Measurements from ENCODE around the gene RAI1. TPM values are rescaled to one million over a fixed set of nuclear protein-coding genes. Genes with fewer than 3 reads are reported as not detected.
"Not testable (repeated sequence)": the region's sequence is repeated elsewhere in the genome, so short reads cannot be mapped to it uniquely, and the experiment has no call there.

The RAI1 gene
- total and polyA plus RNA-seq, 5 donors from 2014 or later: 0.80 to 11.4 (median 1.1) TPM

DNA sequence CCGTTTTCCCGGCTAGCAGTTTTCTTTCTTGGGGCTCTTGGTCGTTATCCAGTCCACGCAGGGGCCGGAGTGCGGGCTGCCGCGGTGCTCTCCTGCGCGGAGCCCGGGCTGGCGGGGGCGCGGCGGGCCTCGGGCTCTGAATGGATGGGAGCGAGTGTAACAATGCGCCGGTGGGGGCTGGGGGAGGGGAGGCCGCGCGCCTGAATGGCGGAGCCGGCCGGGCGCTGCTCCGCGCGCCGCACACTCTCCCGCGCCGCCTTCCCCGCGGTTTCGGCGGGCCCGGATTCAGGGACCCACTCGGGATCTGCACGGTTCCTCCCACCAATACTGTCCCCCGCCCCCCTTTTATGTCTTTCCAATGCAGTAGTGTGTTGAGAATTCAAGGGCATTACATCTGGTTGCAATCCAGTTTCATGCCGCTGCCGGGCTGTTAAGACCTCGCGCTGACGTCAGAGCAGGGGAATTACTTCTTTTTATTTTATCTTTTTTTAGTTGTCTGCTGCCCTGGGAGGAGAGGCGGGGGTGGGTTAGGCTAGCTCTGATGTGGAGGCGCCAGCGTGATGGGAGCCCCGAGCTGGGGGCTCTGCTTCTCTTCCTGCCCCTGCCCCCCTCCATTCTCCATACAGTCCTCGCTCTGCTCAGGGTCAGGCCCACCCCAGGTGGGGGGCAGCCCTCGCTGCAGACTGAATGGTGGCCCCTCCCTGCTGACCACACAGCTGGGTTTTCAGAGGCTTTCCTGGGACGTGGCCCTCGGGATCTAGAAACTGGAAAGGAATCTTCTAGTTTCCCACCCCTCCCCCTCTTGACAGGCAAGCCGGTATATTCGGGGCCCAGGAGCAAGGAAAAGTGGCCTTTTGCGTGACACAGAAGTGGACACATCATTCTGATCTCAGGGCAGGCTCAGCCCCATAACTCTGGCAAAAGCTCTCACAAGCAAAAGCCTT is 1.8 kb downstream of the RAI1 start:
- Mint-ChIP-seq H3K4me1 (peaks cover 0 to 44% (median 17%) of the 10 kb centered on the region in 4 donors), H3K36me3 (no peaks in the 10 kb centered on the region), H3K9me3 (no peaks in the 10 kb centered on the region), H3K27ac (peak overlapping the region; percentile 69 to 89 (median 82)), H3K27me3 (peaks cover 9% of the 10 kb centered on the region), H3K4me3 (peak overlapping the region; percentile 89 to 96 (median 92))
- peak; percentile 49 to 62 (median 59) for DNase-seq
- ATAC-seq (ENCODE audit: low read depth in 2 of 2): peak; percentile 24 to 28
- no peaks in the 10 kb centered on the region for H3K27me3 ChIP-seq (ENCODE audit: control insufficient read depth, insufficient read depth, low read length)
- H3K27ac ChIP-seq (ENCODE audit: insufficient read depth, low read length, poor library complexity, severe bottlenecking): peak overlapping the region; percentile 76
- H3K36me3 ChIP-seq (ENCODE audit: control insufficient read depth, insufficient read depth, low read length): no peaks in the 10 kb centered on the region
- H3K9me3 ChIP-seq (ENCODE audit: control insufficient read depth in 2 of 2, low read length in 2 of 2): no peaks in the 10 kb centered on the region
- peaks cover 20% of the 10 kb centered on the region for H3K4me1 ChIP-seq (ENCODE audit: control insufficient read depth, insufficient read depth, low read length, poor library complexity, severe bottlenecking)
- peak overlapping the region; percentile 48 for H3K4me3 ChIP-seq (ENCODE audit: low read depth, low read length)

- H3K4me1 ChIP-seq (ENCODE audit: control insufficient read depth, insufficient read depth, low read length, poor library complexity, severe bottlenecking): peaks cover 20% of the 10 kb centered on the region
- peak overlapping the region; percentile 82 to 89 (median 89) for H3K27ac Mint-ChIP-seq
- DNase-seq (no peak), ATAC-seq (ENCODE audit: low read depth in 2 of 2) (no peak)
- H3K4me1 Mint-ChIP-seq: peaks cover 0 to 44% (median 17%) of the 10 kb centered on the region in 4 donors
- no peaks in the 10 kb centered on the region for H3K9me3 ChIP-seq (ENCODE audit: control insufficient read depth in 2 of 2, low read length in 2 of 2)
- peak overlapping the region; percentile 89 to 93 (median 90) for H3K4me3 Mint-ChIP-seq
- no peaks in the 10 kb centered on the region for H3K9me3 Mint-ChIP-seq
- H3K27ac ChIP-seq (ENCODE audit: insufficient read depth, low read length, poor library complexity, severe bottlenecking): no peak overlapping the region
- no peaks in the 10 kb centered on the region for H3K36me3 ChIP-seq (ENCODE audit: control insufficient read depth, insufficient read depth, low read length)
- H3K36me3 Mint-ChIP-seq: no peaks in the 10 kb centered on the region
- H3K27me3 ChIP-seq (ENCODE audit: control insufficient read depth, insufficient read depth, low read length): no peaks in the 10 kb centered on the region
- peaks cover 9% of the 10 kb centered on the region for H3K27me3 Mint-ChIP-seq
- H3K4me3 ChIP-seq (ENCODE audit: low read depth, low read length): no peak overlapping the region
These were observed 2.6 kb downstream of the RAI1 start for GRCh38 chr17:17683710-17684365.

DNA sequence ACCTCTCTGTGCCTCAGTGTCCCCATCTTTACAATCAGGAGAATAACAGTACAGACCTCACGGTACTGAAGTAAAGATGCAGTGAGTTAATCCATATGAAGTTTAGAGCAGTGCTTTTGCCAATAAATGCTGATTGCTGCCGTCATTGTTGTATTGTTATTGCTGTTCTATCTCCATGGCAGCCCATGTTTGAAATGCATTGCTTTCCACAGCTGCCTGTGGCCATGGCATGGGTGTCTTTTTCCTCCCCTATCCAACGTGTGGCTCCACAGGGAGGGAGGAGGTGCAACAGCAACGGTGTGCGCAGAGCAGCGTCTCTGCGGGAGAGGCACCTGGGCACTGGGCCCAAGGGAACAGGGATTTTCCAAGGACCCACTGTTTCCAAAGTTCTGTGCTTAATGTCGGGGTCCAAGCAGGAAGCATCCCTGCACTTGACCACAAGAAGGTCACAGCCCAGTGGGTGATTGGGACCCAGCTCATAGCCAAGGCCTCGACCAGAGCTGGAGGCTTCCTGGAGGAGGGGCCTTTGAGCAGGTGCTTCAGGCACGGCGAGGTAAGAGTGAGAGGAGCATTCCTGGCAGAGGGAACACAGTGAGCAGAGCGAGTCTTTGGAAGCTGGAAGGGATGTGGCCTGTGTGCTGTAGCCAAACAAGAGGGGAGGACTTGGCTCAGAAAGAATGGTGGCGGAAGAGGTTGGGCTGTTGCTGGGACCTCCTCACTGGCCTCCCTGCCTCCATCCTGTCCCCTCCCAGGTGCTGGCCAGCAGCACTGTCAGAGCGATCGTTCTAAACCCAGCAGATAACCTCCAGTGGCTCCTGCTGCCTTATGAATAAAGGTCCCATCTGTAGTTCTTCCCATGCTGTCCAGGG is 3.9 kb downstream of the RAI1 start:
- H3K4me3 Mint-ChIP-seq: peak overlapping the region in 3 of 4 donors; percentile 54 to 89 (median 76)
- Histone ChIP-seq H3K4me1 (ENCODE audit: control insufficient read depth, insufficient read depth, low read length, poor library complexity, severe bottlenecking) (peaks cover 20% of the 10 kb centered on the region), H3K27me3 (ENCODE audit: control insufficient read depth, insufficient read depth, low read length) (no peaks in the 10 kb centered on the region), H3K27ac (ENCODE audit: insufficient read depth, low read length, poor library complexity, severe bottlenecking) (no peak overlapping the region), H3K9me3 (ENCODE audit: control insufficient read depth in 2 of 2, low read length in 2 of 2) (no peaks in the 10 kb centered on the region), H3K4me3 (ENCODE audit: low read depth, low read length) (no peak overlapping the region), H3K36me3 (ENCODE audit: control insufficient read depth, insufficient read depth, low read length) (no peaks in the 10 kb centered on the region)
- DNase-seq (no peak), ATAC-seq (ENCODE audit: low read depth in 2 of 2) (no peak)
- H3K27me3 Mint-ChIP-seq: peaks cover 4% of the 10 kb centered on the region
- peaks cover 0 to 45% (median 19%) of the 10 kb centered on the region in 4 donors for H3K4me1 Mint-ChIP-seq
- no peaks in the 10 kb centered on the region for H3K9me3 Mint-ChIP-seq
- H3K27ac Mint-ChIP-seq: peak overlapping the region in 2 of 3 donors; percentile 57 to 59
- H3K36me3 Mint-ChIP-seq: no peaks in the 10 kb centered on the region

GRCh38 chr17:17685775-17686291 is 4.6 kb downstream of the RAI1 start:
- Mint-ChIP-seq H3K9me3 (no peaks in the 10 kb centered on the region), H3K27me3 (peaks cover 4% of the 10 kb centered on the region), H3K36me3 (no peaks in the 10 kb centered on the region), H3K27ac (peak overlapping the region; percentile 57 to 69 (median 59)), H3K4me1 (peaks cover 4 to 47% (median 20%) of the 10 kb centered on the region in 4 donors), H3K4me3 (peak overlapping the region; percentile 27 to 83 (median 65))
- no peaks in the 10 kb centered on the region for H3K9me3 ChIP-seq (ENCODE audit: control insufficient read depth in 2 of 2, low read length in 2 of 2)
- H3K27ac ChIP-seq (ENCODE audit: insufficient read depth, low read length, poor library complexity, severe bottlenecking): no peak overlapping the region
- peak in 1 of 3 donors; percentile 42 for DNase-seq
- no peaks in the 10 kb centered on the region for H3K36me3 ChIP-seq (ENCODE audit: control insufficient read depth, insufficient read depth, low read length)
- ATAC-seq (ENCODE audit: low read depth in 2 of 2): no peak
- H3K4me3 ChIP-seq (ENCODE audit: low read depth, low read length): no peak overlapping the region
- no peaks in the 10 kb centered on the region for H3K27me3 ChIP-seq (ENCODE audit: control insufficient read depth, insufficient read depth, low read length)
- peaks cover 21% of the 10 kb centered on the region for H3K4me1 ChIP-seq (ENCODE audit: control insufficient read depth, insufficient read depth, low read length, poor library complexity, severe bottlenecking)

- H3K4me1 Mint-ChIP-seq: peaks cover 4 to 67% (median 41%) of the 10 kb centered on the region in 4 donors
- Histone ChIP-seq H3K4me3 (ENCODE audit: low read depth, low read length) (no peak overlapping the region), H3K27me3 (ENCODE audit: control insufficient read depth, insufficient read depth, low read length) (no peaks in the 10 kb centered on the region), H3K9me3 (ENCODE audit: control insufficient read depth in 2 of 2, low read length in 2 of 2) (no peaks in the 10 kb centered on the region), H3K4me1 (ENCODE audit: control insufficient read depth, insufficient read depth, low read length, poor library complexity, severe bottlenecking) (peaks cover 30% of the 10 kb centered on the region), H3K27ac (ENCODE audit: insufficient read depth, low read length, poor library complexity, severe bottlenecking) (no peak overlapping the region), H3K36me3 (ENCODE audit: control insufficient read depth, insufficient read depth, low read length) (no peaks in the 10 kb centered on the region)
- peak overlapping the region in 1 of 3 donors; percentile 53 for H3K27ac Mint-ChIP-seq
- no peaks in the 10 kb centered on the region for H3K36me3 Mint-ChIP-seq
- ATAC-seq (ENCODE audit: low read depth in 2 of 2): no peak
- H3K4me3 Mint-ChIP-seq: peak overlapping the region in 1 of 4 donors; percentile 38
- no peaks in the 10 kb centered on the region for H3K27me3 Mint-ChIP-seq
- no peaks in the 10 kb centered on the region for H3K9me3 Mint-ChIP-seq
- no peak for DNase-seq
These were observed 8.1 kb downstream of the RAI1 start for GRCh38 chr17:17689312-17689711.

DNA sequence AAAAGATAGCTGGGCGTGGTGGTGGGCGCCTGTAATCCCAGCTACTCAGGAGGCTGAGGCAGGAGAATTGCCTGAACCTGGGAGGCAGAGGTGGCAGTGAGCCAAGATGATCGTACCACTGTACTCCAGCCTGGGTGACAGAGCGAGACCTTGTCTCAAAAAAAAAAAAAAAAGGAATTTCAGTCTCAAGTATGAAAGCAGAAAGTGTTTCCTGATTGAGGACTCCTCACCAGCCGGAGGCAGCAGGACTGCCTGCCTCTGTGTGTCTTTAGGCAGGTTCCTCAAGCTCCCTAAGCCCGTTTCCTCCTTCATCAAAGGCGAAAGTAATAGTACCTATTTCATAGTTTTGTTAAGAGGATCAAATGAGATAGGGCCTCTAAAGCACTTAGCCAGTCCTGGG is 9.0 kb downstream of the RAI1 start:
- ATAC-seq (ENCODE audit: low read depth in 2 of 2); H3K4me3 ChIP-seq (ENCODE audit: low read depth, low read length); H3K9me3 ChIP-seq (ENCODE audit: control insufficient read depth in 2 of 2, low read length in 2 of 2); H3K27ac ChIP-seq (ENCODE audit: insufficient read depth, low read length, poor library complexity, severe bottlenecking); H3K36me3 ChIP-seq (ENCODE audit: control insufficient read depth, insufficient read depth, low read length); H3K27me3 Mint-ChIP-seq; H3K9me3 Mint-ChIP-seq; H3K27me3 ChIP-seq (ENCODE audit: control insufficient read depth, insufficient read depth, low read length); H3K36me3 Mint-ChIP-seq: not testable (repeated sequence)
- Mint-ChIP-seq H3K4me1 (peaks cover 4 to 63% (median 37%) of the 10 kb centered on the region in 4 donors), H3K27ac (peak overlapping the region in 1 of 3 donors; percentile 67), H3K4me3 (peak overlapping the region in 1 of 4 donors; percentile 90)
- DNase-seq: peak in 1 of 3 donors; percentile 23
- peaks cover 36% of the 10 kb centered on the region for H3K4me1 ChIP-seq (ENCODE audit: control insufficient read depth, insufficient read depth, low read length, poor library complexity, severe bottlenecking)

All from CD4-positive, CD25-positive, alpha-beta regulatory T cell (primary cell).